ENCODE data around the gene RAD51B. TPM values are rescaled to one million over a fixed set of nuclear protein-coding genes. Genes with fewer than 3 reads are reported as not detected.

The RAD51B gene
- total RNA-seq, 2 donors from 2014 or later: 22.8 to 33.8 TPM

DNA sequence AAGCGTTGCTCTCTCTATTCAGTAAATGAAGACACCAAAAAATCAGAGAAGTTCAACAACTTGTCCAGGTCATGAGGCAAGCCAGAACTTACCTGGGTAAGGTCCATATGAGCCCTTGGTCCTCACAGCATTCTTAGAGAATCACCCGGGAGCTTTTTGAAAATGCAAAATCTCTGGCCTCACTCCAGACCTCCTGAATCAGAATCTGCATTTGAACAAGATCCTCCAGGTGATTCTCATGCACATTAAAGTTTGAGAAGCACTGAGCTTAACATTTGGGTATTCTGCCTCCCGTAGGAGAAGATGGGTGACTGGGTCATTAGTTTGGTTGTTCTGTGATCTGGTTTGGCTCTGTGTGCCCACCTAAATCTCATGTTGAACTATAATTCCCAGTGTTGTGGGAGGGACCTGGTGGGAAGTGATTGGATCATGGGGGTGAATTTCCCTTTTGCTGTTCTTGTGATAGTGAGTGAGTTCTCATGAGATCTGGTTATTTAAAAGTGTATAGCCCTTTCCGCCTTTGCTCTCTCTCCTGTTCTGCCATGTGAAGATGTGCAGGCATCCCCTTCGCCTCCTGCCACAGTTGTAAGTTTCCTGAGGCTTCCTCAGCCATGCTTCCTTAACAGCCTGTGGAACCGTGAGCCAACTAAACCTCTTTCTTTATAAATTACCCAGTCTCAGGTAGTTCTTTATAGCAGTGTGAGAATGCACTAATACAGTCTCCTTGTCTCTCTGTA, 221.2 kb downstream of the RAD51B start:
- H3K9ac ChIP-seq (ENCODE audit: extremely low read depth, low read length, poor library complexity, severe bottlenecking): no peak overlapping the region
- Mint-ChIP-seq H3K27ac (peak overlapping the region; percentile 52), H3K9me3 (no peaks in the 10 kb centered on the region)

DNA sequence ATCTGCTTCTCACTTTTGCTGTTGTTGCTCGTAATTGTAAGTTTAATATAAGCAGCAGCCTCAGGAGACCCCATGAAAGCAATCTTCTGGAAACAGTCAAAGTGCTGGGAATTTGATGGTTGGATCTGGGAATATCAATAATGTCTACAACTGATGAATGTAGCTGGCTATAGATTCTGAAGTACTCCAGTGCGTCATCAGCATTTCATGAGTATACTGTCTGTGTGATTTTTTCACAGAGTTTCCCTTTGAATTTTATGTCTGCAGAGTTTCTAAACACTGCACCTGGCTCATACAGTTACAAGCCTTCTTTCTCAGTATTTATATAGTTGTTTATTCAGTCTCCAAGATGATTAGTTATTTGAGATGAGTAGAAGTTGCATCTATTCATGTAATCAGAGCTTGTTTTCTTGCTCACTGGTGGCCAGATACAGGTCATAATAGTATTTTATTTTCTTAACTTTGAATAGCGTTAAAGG, 222.3 kb downstream of the RAD51B start:
- TF ChIP-seq CTCF (conservative IDR thresholded peaks at IDR 0.05): no peak
- H3K4me3 Mint-ChIP-seq: no peak overlapping the region

More for the DNA sequence above, 221.2 kb downstream of the RAD51B start:
- Histone ChIP-seq H3K9me3 (ENCODE audit: control insufficient read depth, low read length) (no peaks in the 10 kb centered on the region), H3K27ac (ENCODE audit: low read depth, low read length) (no peak overlapping the region), H3K36me3 (ENCODE audit: control insufficient read depth, insufficient read depth, low read length) (no peaks in the 10 kb centered on the region), H3K27me3 (ENCODE audit: control insufficient read depth, insufficient read depth, low read length, poor library complexity, severe bottlenecking) (no peaks in the 10 kb centered on the region), H3K4me3 (ENCODE audit: low read length) (no peak overlapping the region), H3K4me1 (ENCODE audit: control insufficient read depth, insufficient read depth, low read length) (peaks cover 9% of the 10 kb centered on the region)
- no peak for TF ChIP-seq CTCF (conservative IDR thresholded peaks at IDR 0.05)
- Mint-ChIP-seq H3K4me1 (peaks cover 34% of the 10 kb centered on the region), H3K4me3 (no peak overlapping the region), H3K36me3 (ENCODE audit: low read depth) (no peaks in the 10 kb centered on the region), H3K27me3 (ENCODE audit: insufficient read depth) (no peaks in the 10 kb centered on the region)
- WGBS, 2 experiments (ENCODE audit: insufficient coverage in 1 of 2, insufficient read length in 1 of 2): 71 to 81% methylated on average over 4 to 6 of the region's 6 CpGs
- peak; percentile 49 for DNase-seq

DNA sequence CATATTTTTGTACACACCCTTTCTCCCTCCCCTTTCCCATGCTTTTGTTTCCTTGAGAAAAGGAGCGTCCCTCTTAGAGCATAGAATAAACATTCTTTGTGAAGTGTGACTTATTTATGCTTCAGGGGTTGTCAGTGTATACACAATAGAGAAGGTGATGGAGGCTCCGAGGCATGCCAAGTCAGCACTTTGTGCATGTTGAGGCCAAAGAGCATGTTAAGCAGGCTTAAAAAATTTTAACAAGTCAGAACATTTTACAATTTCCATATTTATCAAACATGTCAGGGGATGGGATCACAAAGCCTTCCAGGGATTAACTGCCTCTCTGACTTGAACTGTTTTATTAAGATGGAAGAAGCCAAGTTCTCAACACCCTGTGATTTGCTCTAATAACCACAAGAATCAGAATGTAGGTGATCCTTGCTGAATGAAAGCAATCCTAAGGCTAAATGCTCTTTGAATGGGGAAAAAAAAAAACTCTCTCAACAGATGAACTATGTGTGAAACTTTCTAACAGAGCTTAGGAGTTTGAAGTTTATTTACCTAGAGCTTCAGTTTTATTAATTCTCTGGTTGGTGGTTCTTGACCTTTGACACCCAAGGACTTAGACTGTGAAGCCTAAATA, 223.1 kb downstream of the RAD51B start:
- DNase-seq: no peak
- H3K27me3 Mint-ChIP-seq (ENCODE audit: insufficient read depth): no peaks in the 10 kb centered on the region
- H3K27ac Mint-ChIP-seq: no peak overlapping the region
- Histone ChIP-seq H3K9ac (ENCODE audit: extremely low read depth, low read length, poor library complexity, severe bottlenecking) (no peak overlapping the region), H3K9me3 (ENCODE audit: control insufficient read depth, low read length) (no peaks in the 10 kb centered on the region), H3K27me3 (ENCODE audit: control insufficient read depth, insufficient read depth, low read length, poor library complexity, severe bottlenecking) (no peaks in the 10 kb centered on the region), H3K27ac (ENCODE audit: low read depth, low read length) (peak overlapping the region; percentile 52), H3K4me1 (ENCODE audit: control insufficient read depth, insufficient read depth, low read length) (peaks cover 9% of the 10 kb centered on the region), H3K4me3 (ENCODE audit: low read length) (no peak overlapping the region), H3K36me3 (ENCODE audit: control insufficient read depth, insufficient read depth, low read length) (no peaks in the 10 kb centered on the region)
- no peaks in the 10 kb centered on the region for H3K9me3 Mint-ChIP-seq
- peaks cover 33% of the 10 kb centered on the region for H3K4me1 Mint-ChIP-seq
- 72 to 80% methylated on average over 1 to 2 of the region's 2 CpGs for WGBS, 2 experiments (ENCODE audit: insufficient coverage in 1 of 2, insufficient read length in 1 of 2)
- H3K4me3 Mint-ChIP-seq: no peak overlapping the region
- no peak for TF ChIP-seq CTCF (conservative IDR thresholded peaks at IDR 0.05)
- no peaks in the 10 kb centered on the region for H3K36me3 Mint-ChIP-seq (ENCODE audit: low read depth)

More for the DNA sequence above, 222.3 kb downstream of the RAD51B start:
- Mint-ChIP-seq H3K36me3 (ENCODE audit: low read depth) (no peaks in the 10 kb centered on the region), H3K27me3 (ENCODE audit: insufficient read depth) (no peaks in the 10 kb centered on the region), H3K4me1 (peaks cover 34% of the 10 kb centered on the region), H3K9me3 (no peaks in the 10 kb centered on the region), H3K27ac (no peak overlapping the region)
- WGBS, 2 experiments (ENCODE audit: insufficient coverage in 1 of 2, insufficient read length in 1 of 2): 93% methylated on average over 2 of the region's 3 CpGs
- Histone ChIP-seq H3K9ac (ENCODE audit: extremely low read depth, low read length, poor library complexity, severe bottlenecking) (no peak overlapping the region), H3K4me1 (ENCODE audit: control insufficient read depth, insufficient read depth, low read length) (peaks cover 9% of the 10 kb centered on the region), H3K9me3 (ENCODE audit: control insufficient read depth, low read length) (no peaks in the 10 kb centered on the region), H3K4me3 (ENCODE audit: low read length) (no peak overlapping the region), H3K36me3 (ENCODE audit: control insufficient read depth, insufficient read depth, low read length) (no peaks in the 10 kb centered on the region), H3K27ac (ENCODE audit: low read depth, low read length) (peak overlapping the region; percentile 52), H3K27me3 (ENCODE audit: control insufficient read depth, insufficient read depth, low read length, poor library complexity, severe bottlenecking) (no peaks in the 10 kb centered on the region)
- DNase-seq: no peak

Data from endodermal cell (in vitro differentiated cells).